Right lobe of liver (tissue), 6 donors: ENCODE measurements around the gene SHLD1. TPM values are rescaled to one million over a fixed set of nuclear protein-coding genes. Genes with fewer than 3 reads are reported as not detected.

Experiments used
- ATAC-seq, 4 donors: fragments of 200-7000 bp; cut with Tn5 transposase; one replicate each; pipeline ENCODE4 v1.9.1; 2020; ENCODE audit warnings: mild to moderate bottlenecking in 4 of 4, moderate library complexity in 4 of 4
- DNase-seq, 3 donors: peaks; one replicate each; pipeline ENCODE4 v3.0.0-alpha.2; 2020
- H3K27ac ChIP-seq, 3 donors: fragments of 200-600 bp; one replicate each; pipeline ENCODE4 v1.8.0; 2022
- H3K27me3 ChIP-seq, 2 donors: fragments of 200-600 bp; one replicate each; pipeline ENCODE4 v1.8.0; 2022
- H3K36me3 ChIP-seq, 4 donors: fragments of 200-600 bp; sonication (generic) in 1 of 4; one replicate each; pipeline versions ENCODE4 v1.5.1 to v1.8.0; 2017 to 2022; ENCODE audit warnings: control low read depth in 1 of 4
- H3K4me1 ChIP-seq, 4 donors: fragments of 200-600 bp; sonication (generic) in 1 of 4; one replicate each; pipeline versions ENCODE4 v1.5.1 to v1.8.0; 2017 to 2022; ENCODE audit warnings: control low read depth in 1 of 4
- H3K4me3 ChIP-seq, 3 donors: fragments of 200-600 bp; one replicate each; pipeline ENCODE4 v1.8.0; 2022
- H3K9me3 ChIP-seq, 4 donors: fragments of 200-600 bp; sonication (generic) in 1 of 4; one replicate each; pipeline versions ENCODE4 v1.5.1 to v1.8.0; 2017 to 2022; ENCODE audit warnings: control low read depth in 1 of 4
- POLR2A ChIP-seq: fragments of 450-650 bp; IDR thresholded peaks from one replicate; pipeline ENCODE4 v1.6.1; 2017; ENCODE audit warnings: antibody characterized with exemption, mild to moderate bottlenecking
- WGBS: methylation state at CpG from one replicate; pipeline ENCODE4 v1.1.6; 2018; ENCODE audit warnings: low coverage, low lambda C conversion rate; ENCODE audit not compliant: insufficient coverage; ENCODE audit errors: missing lambda C conversion rate; 5-methylcytosine and 5-hydroxymethylcytosine counted together
- intact Hi-C, 2 donors: fragments of 100-400 bp; cut with DNase I; formaldehyde crosslinking; loops; one replicate each; pipeline versions ENCODE4 v1.11.2 to v1.14.1; 2022
- total RNA-seq, 6 experiments: library from RNA; depleted of rRNA in 2 of 6; stranded (reverse); fragments of >200 nt in 2 of 6; fragmentation: NEBNext Ultra II Directional in 3 of 6; extraction: Animal tissue kit (Norgen Biotek cat#: 25700) in 3 of 6; gene quantifications; one replicate each; pipeline versions ENCODE4 v1.1.0 to v1.2.4, GENCODE V29; 2016 to 2023
- TF ChIP-seq, protein P1 (sequence below), 4 donors: fragments of 200-600 bp in 3 of 4; fragments of 450-650 bp in 1 of 4; IDR thresholded peaks; one replicate each; pipeline versions ENCODE4 v1.5.1 to v1.8.0; 2016 to 2022; ENCODE audit warnings: antibody characterized with exemption in 4 of 4, mild to moderate bottlenecking in 2 of 4
- donor health status: DM: no; HTN: yes; CAD: no.
- donor health status: DM: no; HTN: no; CAD: no.
- donor health status: DM: no; HTN: no; CAD: no.
- donor health status: DM: no; HTN: yes; CAD: no.
- donor health status: DM: no; HTN: yes; CAD: no.

Gene SHLD1
- total RNA-seq, 6 experiments from 2014 or later = 0.69 to 1.9 (median 1.4) TPM; not detected in 1

DNA sequence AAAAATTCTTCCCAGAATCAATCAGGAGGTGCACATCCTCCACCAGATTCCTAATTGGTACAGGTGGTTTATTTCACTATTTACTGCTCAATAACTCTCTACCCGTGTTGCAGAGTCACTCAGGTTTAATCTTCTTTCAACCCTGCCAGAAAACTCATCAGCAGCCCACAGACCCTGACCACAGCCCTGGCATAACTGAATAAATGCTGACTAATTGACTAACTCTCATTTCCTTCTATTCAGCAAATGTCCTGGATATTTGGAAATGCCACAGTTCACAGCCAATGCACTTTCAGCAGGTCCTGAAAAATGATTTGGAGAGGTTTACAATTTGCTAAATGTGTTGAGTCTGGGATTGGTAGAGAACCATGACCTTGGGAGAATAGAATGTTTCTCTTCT is 137.8 kb downstream of the SHLD1 start:
- no peak for ATAC-seq
- Histone ChIP-seq H3K9me3 (no peaks in the 10 kb centered on the region), H3K4me1 (no peaks in the 10 kb centered on the region), H3K4me3 (no peak overlapping the region), H3K27me3 (no peaks in the 10 kb centered on the region), H3K27ac (no peak overlapping the region), H3K36me3 (no peaks in the 10 kb centered on the region)
- 16% methylated on average over 1 of the region's 1 CpG for WGBS
- TF ChIP-seq, protein P1, sequence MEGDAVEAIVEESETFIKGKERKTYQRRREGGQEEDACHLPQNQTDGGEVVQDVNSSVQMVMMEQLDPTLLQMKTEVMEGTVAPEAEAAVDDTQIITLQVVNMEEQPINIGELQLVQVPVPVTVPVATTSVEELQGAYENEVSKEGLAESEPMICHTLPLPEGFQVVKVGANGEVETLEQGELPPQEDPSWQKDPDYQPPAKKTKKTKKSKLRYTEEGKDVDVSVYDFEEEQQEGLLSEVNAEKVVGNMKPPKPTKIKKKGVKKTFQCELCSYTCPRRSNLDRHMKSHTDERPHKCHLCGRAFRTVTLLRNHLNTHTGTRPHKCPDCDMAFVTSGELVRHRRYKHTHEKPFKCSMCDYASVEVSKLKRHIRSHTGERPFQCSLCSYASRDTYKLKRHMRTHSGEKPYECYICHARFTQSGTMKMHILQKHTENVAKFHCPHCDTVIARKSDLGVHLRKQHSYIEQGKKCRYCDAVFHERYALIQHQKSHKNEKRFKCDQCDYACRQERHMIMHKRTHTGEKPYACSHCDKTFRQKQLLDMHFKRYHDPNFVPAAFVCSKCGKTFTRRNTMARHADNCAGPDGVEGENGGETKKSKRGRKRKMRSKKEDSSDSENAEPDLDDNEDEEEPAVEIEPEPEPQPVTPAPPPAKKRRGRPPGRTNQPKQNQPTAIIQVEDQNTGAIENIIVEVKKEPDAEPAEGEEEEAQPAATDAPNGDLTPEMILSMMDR (IDR thresholded peaks at IDR 0.05) = no peak
- no peak for TF ChIP-seq POLR2A
- intact Hi-C loops = no loop called here
- no peak for DNase-seq

DNA sequence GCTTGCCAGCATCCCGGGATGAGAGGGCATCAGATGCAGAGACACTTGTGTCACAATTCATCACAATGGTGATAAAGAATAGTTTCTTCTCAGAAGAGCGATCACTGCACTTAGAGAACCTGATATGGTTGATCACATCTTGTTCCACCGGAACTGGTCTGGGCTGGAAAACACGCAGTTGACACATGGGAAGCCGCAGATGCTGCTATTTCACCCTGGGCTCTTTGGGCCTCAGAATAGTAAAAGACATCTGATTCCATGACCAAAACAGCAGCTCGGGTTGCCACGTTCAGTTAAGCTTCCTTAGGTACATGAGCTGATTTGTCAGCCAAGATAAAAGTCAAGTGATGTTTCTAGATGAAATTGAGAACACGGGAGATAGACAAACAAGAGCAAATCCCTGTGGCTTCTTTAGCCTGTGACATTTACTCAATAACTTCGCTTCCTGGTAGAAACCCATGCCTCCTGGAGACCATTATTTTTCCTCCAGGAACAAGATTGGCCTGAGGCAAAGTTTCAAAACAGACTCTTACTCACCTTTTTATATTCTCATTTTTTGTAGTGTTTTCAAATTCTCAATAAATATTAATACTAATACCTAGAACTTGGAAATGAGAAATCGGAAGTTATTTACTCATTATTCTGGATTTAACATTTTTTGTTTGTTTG is 140.7 kb downstream of the SHLD1 start:
- no peak for TF ChIP-seq POLR2A
- TF ChIP-seq, protein P1 (IDR thresholded peaks at IDR 0.05) = no peak
- no peak overlapping the region for H3K4me3 ChIP-seq
- intact Hi-C loops = no loop called here
- DNase-seq (no peak), ATAC-seq (no peak)
- H3K4me1 ChIP-seq = no peaks in the 10 kb centered on the region
- H3K9me3 ChIP-seq = no peaks in the 10 kb centered on the region
- WGBS = 68% methylated on average over 9 of the region's 10 CpGs
- H3K27me3 ChIP-seq = no peaks in the 10 kb centered on the region
- H3K36me3 ChIP-seq = no peaks in the 10 kb centered on the region
- no peak overlapping the region for H3K27ac ChIP-seq

DNA sequence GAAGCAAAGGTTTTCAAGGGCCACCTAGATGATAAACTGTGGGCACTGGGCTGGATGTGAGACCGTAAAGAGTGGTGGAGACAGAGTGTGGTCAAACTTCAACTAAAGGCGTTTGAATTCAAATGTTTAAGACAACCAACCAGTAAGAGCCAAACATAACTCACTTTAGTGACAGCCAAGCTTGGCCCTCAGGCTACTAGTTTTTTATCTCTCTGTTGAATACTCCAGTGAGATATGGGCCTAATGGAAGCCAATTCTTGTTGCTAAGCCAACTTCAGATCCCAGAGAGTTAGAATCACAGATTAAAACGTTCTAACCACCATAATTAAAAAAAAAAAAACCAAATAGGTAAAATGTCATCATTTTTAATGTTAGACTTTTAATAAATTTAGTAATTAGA is 142.9 kb downstream of the SHLD1 start:
- DNase-seq = no peak
- intact Hi-C loops = no loop called here
- H3K36me3 ChIP-seq = no peaks in the 10 kb centered on the region
- H3K27me3 ChIP-seq = no peaks in the 10 kb centered on the region
- no peaks in the 10 kb centered on the region for H3K4me1 ChIP-seq
- no peak for ATAC-seq
- TF ChIP-seq, protein P1 (IDR thresholded peaks at IDR 0.05) = no peak
- TF ChIP-seq POLR2A = no peak
- H3K4me3 ChIP-seq = no peak overlapping the region
- WGBS = 50% methylated on average over 3 of the region's 3 CpGs
- H3K9me3 ChIP-seq = no peaks in the 10 kb centered on the region
- no peak overlapping the region for H3K27ac ChIP-seq

DNA sequence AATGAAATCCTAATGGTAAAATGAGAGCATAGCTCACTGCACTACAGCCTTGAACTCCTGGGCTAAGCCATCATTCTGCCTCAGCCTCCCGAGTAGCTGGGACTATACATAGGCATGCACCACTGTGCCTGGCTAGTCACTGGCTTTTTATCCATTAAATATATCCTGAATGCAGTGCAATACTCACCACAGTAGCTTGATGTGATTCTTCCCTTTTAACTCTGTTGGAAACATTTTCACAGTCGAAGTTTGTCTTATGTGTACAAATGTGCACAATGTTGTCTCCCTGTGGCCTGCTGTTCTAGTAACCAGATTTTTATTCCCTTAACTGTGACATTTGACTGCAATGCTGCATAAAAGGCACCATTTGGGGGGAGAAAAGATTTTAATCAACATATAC is 143.4 kb downstream of the SHLD1 start:
- ATAC-seq (no peak), DNase-seq (no peak)
- Histone ChIP-seq H3K9me3 (no peaks in the 10 kb centered on the region), H3K36me3 (no peaks in the 10 kb centered on the region), H3K4me1 (no peaks in the 10 kb centered on the region), H3K4me3 (no peak overlapping the region), H3K27me3 (no peaks in the 10 kb centered on the region), H3K27ac (no peak overlapping the region)
- intact Hi-C loops = no loop called here
- 70% methylated on average over 2 of the region's 2 CpGs for WGBS
- TF ChIP-seq POLR2A = no peak
- TF ChIP-seq, protein P1 (IDR thresholded peaks at IDR 0.05) = no peak

DNA sequence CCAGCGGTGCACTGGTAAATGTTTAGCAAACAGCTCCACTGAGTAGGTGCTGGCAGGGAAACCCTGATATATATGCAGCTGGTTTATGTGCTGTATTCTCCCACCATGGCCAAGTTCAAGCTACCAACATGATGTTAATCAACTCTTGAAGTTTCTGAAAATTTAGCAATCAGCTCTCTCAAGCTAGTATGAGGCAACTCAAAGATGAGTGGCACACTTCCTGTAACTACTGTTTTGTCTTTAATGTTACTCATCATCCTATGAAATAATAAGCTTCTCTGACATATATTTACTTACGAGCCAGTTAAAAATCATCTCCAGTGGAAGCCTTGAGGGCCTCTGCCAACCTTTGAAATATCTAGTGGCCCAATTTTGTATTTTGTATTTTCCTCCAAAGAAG is 145.4 kb downstream of the SHLD1 start:
- TF ChIP-seq, protein P1 (IDR thresholded peaks at IDR 0.05) = no peak
- TF ChIP-seq POLR2A = no peak
- intact Hi-C loops = no loop called here
- DNase-seq = no peak

More for the DNA sequence above, 145.4 kb downstream of the SHLD1 start:
- 54% methylated on average over 2 of the region's 2 CpGs for WGBS
- H3K27me3 ChIP-seq = no peaks in the 10 kb centered on the region
- H3K4me1 ChIP-seq = no peaks in the 10 kb centered on the region
- no peak overlapping the region for H3K4me3 ChIP-seq
- no peaks in the 10 kb centered on the region for H3K9me3 ChIP-seq
- ATAC-seq = no peak
- H3K36me3 ChIP-seq = no peaks in the 10 kb centered on the region
- H3K27ac ChIP-seq = no peak overlapping the region
